ENCODE data around the gene MS4A5.

MS4A5 gene

DNA sequence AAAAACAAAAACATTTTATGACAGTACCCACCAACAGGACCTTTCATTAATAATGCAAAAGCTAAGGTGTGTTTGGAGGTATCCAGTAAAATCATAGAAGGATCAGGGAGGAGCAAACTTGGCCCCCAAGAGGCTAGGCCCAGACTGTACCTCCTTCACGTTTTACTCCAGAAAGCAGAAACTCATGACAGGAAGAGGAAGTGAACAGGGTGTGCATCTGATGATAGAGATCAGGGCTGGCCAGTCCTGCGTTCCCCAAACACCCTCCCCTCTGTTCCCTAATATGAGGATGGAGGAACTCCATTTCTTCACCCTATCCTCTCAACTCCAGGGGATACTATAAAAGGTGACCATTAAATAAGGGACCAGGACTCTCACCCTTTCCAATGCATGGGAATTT, 53.0 kb downstream of the MS4A5 start:
- DNase-seq (ENCODE audit: low spot score), result peak; percentile 27

DNA sequence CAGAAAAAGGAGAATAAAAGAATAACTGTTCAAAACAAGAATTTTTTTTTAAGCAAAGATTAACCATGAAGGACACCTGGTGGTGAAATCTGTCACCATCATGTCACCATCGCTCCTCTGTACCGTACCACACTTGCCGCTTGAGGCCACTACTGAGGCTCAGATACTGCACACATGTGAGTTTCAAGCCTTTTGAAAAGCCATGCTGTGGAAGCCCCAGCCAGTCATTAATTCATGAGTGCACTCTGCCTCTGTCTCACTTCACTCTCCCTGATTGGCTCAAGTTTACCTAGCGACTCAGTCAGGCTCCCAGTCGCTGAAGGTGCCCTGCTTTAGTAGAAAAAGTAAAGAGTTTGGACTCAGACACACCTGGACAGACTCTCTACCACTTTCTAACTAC, 56.6 kb downstream of the MS4A5 start:
- DNase-seq (ENCODE audit: low spot score), result peak; percentile 91

DNA sequence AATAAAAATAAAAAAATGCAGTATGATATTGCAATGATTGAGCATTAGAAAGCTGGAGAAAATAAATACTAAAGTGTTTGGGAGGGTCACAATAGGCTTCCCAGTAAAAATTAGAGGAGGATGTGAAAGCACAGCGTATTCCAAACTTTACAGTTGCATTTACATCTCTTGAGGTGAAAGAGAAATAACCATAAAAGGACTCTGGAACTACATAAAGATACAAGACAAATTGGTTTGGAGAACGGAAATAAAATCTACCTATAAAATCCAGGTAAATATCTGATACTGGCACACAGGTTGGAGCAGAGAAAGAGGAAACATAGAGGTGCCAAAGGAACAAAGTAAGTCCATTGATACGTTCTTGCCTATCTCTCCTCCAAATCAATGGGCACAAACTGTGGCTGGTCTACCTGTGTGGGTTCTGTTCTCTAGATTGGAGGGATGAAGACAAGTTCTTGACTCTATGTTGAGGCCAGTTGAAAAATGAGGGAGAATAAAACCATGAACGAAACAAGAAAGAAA, 63.2 kb downstream of the MS4A5 start, which contains the start of gene MS4A12:
Gene MS4A12 (plus strand): TSS at position 291 of the 522 bp plus-strand sequence. CDS start 4,541 bp downstream, outside the sequence.
- DNase-seq (ENCODE audit: low spot score), result no peak

DNA sequence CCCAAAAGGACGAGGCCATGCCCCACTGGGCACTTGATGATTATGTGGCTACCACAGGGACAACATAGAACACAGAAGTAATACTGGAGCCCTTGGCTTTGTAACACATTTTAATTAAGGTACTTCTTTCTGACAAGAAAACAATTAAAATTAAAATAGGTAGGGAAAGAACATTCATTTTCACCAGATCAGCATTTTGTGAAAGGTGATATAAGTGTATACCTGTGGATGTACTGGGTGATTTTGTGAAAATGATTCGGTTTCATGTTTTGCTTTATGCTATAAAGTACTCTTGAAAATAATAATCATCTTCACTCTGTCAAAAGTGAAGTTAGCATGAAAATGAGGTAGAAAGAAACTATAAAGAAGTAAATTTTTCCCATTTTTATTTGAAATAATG, 64.1 kb downstream of the MS4A5 start:
- no peak for DNase-seq (ENCODE audit: low spot score)
